Mesothelial cell of epicardium (in vitro differentiated cells): ENCODE results near the gene SAMD10. TPM values are rescaled to one million over a fixed set of nuclear protein-coding genes. Genes with fewer than 3 reads are reported as not detected.

Experiments
- DNase-seq, 2 experiments: peaks; one replicate each; pipeline ENCODE4 v3.0.0; 2021; ENCODE audit warnings: low spot score in 2 of 2; ENCODE audit not compliant: unreplicated experiment in 2 of 2
- H3K27ac Mint-ChIP-seq: 2 replicates; pipeline ENCODE4 v1.8.0; 2021; ENCODE audit warnings: mixed read lengths
- H3K27me3 Mint-ChIP-seq: 2 replicates; pipeline ENCODE4 v1.8.0; 2021; ENCODE audit warnings: low read depth, mixed read lengths
- H3K36me3 Mint-ChIP-seq: 2 replicates; pipeline ENCODE4 v1.8.0; 2021; ENCODE audit warnings: mixed read lengths
- H3K4me1 Mint-ChIP-seq: 2 replicates; pipeline ENCODE4 v1.8.0; 2021; ENCODE audit warnings: mixed read lengths
- H3K4me3 Mint-ChIP-seq: 2 replicates; pipeline ENCODE4 v1.8.0; 2021; ENCODE audit warnings: mild to moderate bottlenecking, moderate library complexity, mixed read lengths
- H3K9me3 Mint-ChIP-seq: 2 replicates; pipeline ENCODE4 v1.8.0; 2021; ENCODE audit warnings: mixed read lengths
- CTCF ChIP-seq: fragments of 200-600 bp; sonication (generic); IDR thresholded peaks from one replicate; pipeline ENCODE4 v1.5.0; 2021; ENCODE audit warnings: antibody characterized with exemption; ENCODE audit not compliant: unreplicated experiment
- total RNA-seq: library from RNA; stranded (reverse); gene quantifications from 3 replicates; pipeline ENCODE4 v1.2.1, GENCODE V29; 2021

SAMD10 gene
- total RNA-seq, 1 donor from 2014 or later = 11.7 TPM

- no peak overlapping the region for H3K27ac Mint-ChIP-seq
- H3K27me3 Mint-ChIP-seq = no peaks in the 10 kb centered on the region
- peaks cover 1% of the 10 kb centered on the region for H3K36me3 Mint-ChIP-seq
- no peak for DNase-seq
- H3K4me3 Mint-ChIP-seq = no peak overlapping the region
- no peak for TF ChIP-seq CTCF
- peaks cover 35% of the 10 kb centered on the region for H3K4me1 Mint-ChIP-seq
- H3K9me3 Mint-ChIP-seq = no peaks in the 10 kb centered on the region
Observed at GRCh38 chr20:63951398-63952209, 27.8 kb downstream of the SAMD10 start.

- Mint-ChIP-seq H3K9me3 (no peaks in the 10 kb centered on the region), H3K4me1 (peaks cover 35% of the 10 kb centered on the region), H3K4me3 (no peak overlapping the region), H3K36me3 (peaks cover 1% of the 10 kb centered on the region), H3K27me3 (no peaks in the 10 kb centered on the region), H3K27ac (no peak overlapping the region)
- DNase-seq = no peak
- no peak for TF ChIP-seq CTCF
Observed at GRCh38 chr20:63950701-63951397, 28.6 kb downstream of the SAMD10 start.

GRCh38 chr20:63947638-63948456 lies 31.6 kb downstream of the SAMD10 start:
- TF ChIP-seq CTCF = no peak
- H3K36me3 Mint-ChIP-seq = peaks cover 4% of the 10 kb centered on the region
- peaks cover 19% of the 10 kb centered on the region for H3K4me1 Mint-ChIP-seq
- no peak for DNase-seq
- no peaks in the 10 kb centered on the region for H3K9me3 Mint-ChIP-seq
- H3K27me3 Mint-ChIP-seq = no peaks in the 10 kb centered on the region
- peak overlapping the region; percentile 47 for H3K27ac Mint-ChIP-seq
- no peak overlapping the region for H3K4me3 Mint-ChIP-seq

- no peak overlapping the region for H3K27ac Mint-ChIP-seq
- no peak for DNase-seq
- no peaks in the 10 kb centered on the region for H3K9me3 Mint-ChIP-seq
- H3K36me3 Mint-ChIP-seq = peaks cover 4% of the 10 kb centered on the region
- no peak overlapping the region for H3K4me3 Mint-ChIP-seq
- TF ChIP-seq CTCF = no peak
- peaks cover 19% of the 10 kb centered on the region for H3K4me1 Mint-ChIP-seq
- H3K27me3 Mint-ChIP-seq = no peaks in the 10 kb centered on the region
Observed at GRCh38 chr20:63946986-63947637, 32.3 kb downstream of the SAMD10 start.
